HEK293 (cell line): ENCODE results near the gene CASP7.
A peak's percentile ranks its signal among the peaks of the same experiment; 100 is the strongest.

Source experiments
- HOXA7 ChIP-seq: sonication (generic); formaldehyde crosslinking; IDR thresholded peaks from 2 replicates; pipeline ENCODE4 v1.8.1; 2022; ENCODE audit warnings: missing genetic modification reagents, borderline replicate concordance
- HOXC10 ChIP-seq: sonication (generic); formaldehyde crosslinking; IDR thresholded peaks from 2 replicates; pipeline ENCODE4 v1.8.1; 2023; ENCODE audit warnings: mild to moderate bottlenecking, missing genetic modification reagents
- IKZF3 ChIP-seq: fragments of 450-650 bp; IDR thresholded peaks from 2 replicates; pipeline ENCODE4 v1.5.0; 2018; ENCODE audit warnings: missing biosample characterization, mild to moderate bottlenecking, missing genetic modification characterization, moderate library complexity
- KLF10 ChIP-seq: fragments of 450-650 bp; IDR thresholded peaks from 2 replicates; pipeline ENCODE4 v1.5.1; 2018; ENCODE audit warnings: missing biosample characterization, mild to moderate bottlenecking, missing genetic modification characterization
- KLF7 ChIP-seq: fragments of 450-650 bp; formaldehyde crosslinking; IDR thresholded peaks from 2 replicates; pipeline ENCODE4 v1.5.1; 2016; ENCODE audit warnings: missing biosample characterization, missing genetic modification characterization, borderline replicate concordance
- RBAK ChIP-seq: fragments of 450-650 bp; formaldehyde crosslinking; IDR thresholded peaks from 2 replicates; pipeline ENCODE4 v1.5.1; 2016; ENCODE audit warnings: missing biosample characterization, missing genetic modification characterization
- REPIN1 ChIP-seq: fragments of 450-650 bp; formaldehyde crosslinking; IDR thresholded peaks from 2 replicates; pipeline ENCODE4 v1.5.1; 2017; ENCODE audit warnings: missing biosample characterization, missing genetic modification characterization, low read depth
- SCRT2 ChIP-seq: fragments of 450-650 bp; formaldehyde crosslinking; IDR thresholded peaks from 2 replicates; pipeline ENCODE4 v1.5.1; 2016; ENCODE audit warnings: missing biosample characterization, missing genetic modification characterization
- SP3 ChIP-seq: fragments of 450-650 bp; formaldehyde crosslinking; IDR thresholded peaks from 2 replicates; pipeline ENCODE4 v1.5.1; 2016; ENCODE audit warnings: missing biosample characterization, missing genetic modification characterization
- SP7 ChIP-seq: fragments of 450-650 bp; formaldehyde crosslinking; IDR thresholded peaks from 2 replicates; pipeline ENCODE4 v1.5.1; 2016; ENCODE audit warnings: missing biosample characterization, missing genetic modification characterization
- TCF7L2 ChIP-seq: IDR thresholded peaks from 2 replicates; pipeline ENCODE4 v1.6.1; 2011; ENCODE audit warnings: low read depth, mild to moderate bottlenecking, inconsistent platforms, low read length, moderate library complexity, borderline replicate concordance
- WT1 ChIP-seq: fragments of 450-650 bp; formaldehyde crosslinking; IDR thresholded peaks from 2 replicates; pipeline ENCODE4 v1.5.1; 2016; ENCODE audit warnings: missing biosample characterization, missing genetic modification characterization
- YY2 ChIP-seq: fragments of 450-650 bp; formaldehyde crosslinking; IDR thresholded peaks from 2 replicates; pipeline ENCODE4 v1.5.1; 2016; ENCODE audit warnings: missing biosample characterization, missing genetic modification characterization
- ZNF155 ChIP-seq: fragments of 450-650 bp; formaldehyde crosslinking; IDR thresholded peaks from 2 replicates; pipeline ENCODE4 v1.5.1; 2016; ENCODE audit warnings: missing biosample characterization, missing genetic modification characterization
- ZNF221 ChIP-seq: fragments of 450-650 bp; formaldehyde crosslinking; IDR thresholded peaks from 2 replicates; pipeline ENCODE4 v1.5.1; 2017; ENCODE audit warnings: missing biosample characterization, missing genetic modification characterization, borderline replicate concordance
- ZNF223 ChIP-seq: fragments of 450-650 bp; formaldehyde crosslinking; IDR thresholded peaks from 2 replicates; pipeline ENCODE4 v1.5.1; 2016; ENCODE audit warnings: missing biosample characterization, missing genetic modification characterization
- ZNF335 ChIP-seq: fragments of 450-650 bp; formaldehyde crosslinking; conservative IDR thresholded peaks from 2 replicates; pipeline ENCODE4 v1.5.1; 2016; ENCODE audit warnings: missing biosample characterization, missing genetic modification characterization
- ZNF48 ChIP-seq: fragments of 450-650 bp; formaldehyde crosslinking; IDR thresholded peaks from 2 replicates; pipeline ENCODE4 v1.5.1; 2016; ENCODE audit warnings: missing biosample characterization, missing genetic modification characterization
- ZNF514 ChIP-seq: fragments of 450-650 bp; formaldehyde crosslinking; IDR thresholded peaks from 2 replicates; pipeline ENCODE4 v1.5.1; 2016; ENCODE audit warnings: missing biosample characterization, missing genetic modification characterization
- ZNF529 ChIP-seq: fragments of 450-650 bp; formaldehyde crosslinking; IDR thresholded peaks from 2 replicates; pipeline ENCODE4 v1.5.1; 2017; ENCODE audit warnings: missing genetic modification characterization, missing biosample characterization; ENCODE audit not compliant: insufficient replicate concordance
- ZNF530 ChIP-seq: fragments of 450-650 bp; formaldehyde crosslinking; IDR thresholded peaks from 2 replicates; pipeline ENCODE4 v1.5.1; 2016; ENCODE audit warnings: low read depth, missing biosample characterization, missing genetic modification characterization
- ZNF548 ChIP-seq: fragments of 450-650 bp; formaldehyde crosslinking; IDR thresholded peaks from 2 replicates; pipeline ENCODE4 v1.5.1; 2016; ENCODE audit warnings: missing biosample characterization, missing genetic modification characterization
- ZNF549 ChIP-seq: fragments of 450-650 bp; IDR thresholded peaks from 2 replicates; pipeline ENCODE4 v1.5.1; 2018; ENCODE audit warnings: missing biosample characterization, missing genetic modification characterization, mild to moderate bottlenecking, inconsistent platforms, moderate library complexity
- ZNF624 ChIP-seq: fragments of 450-650 bp; formaldehyde crosslinking; IDR thresholded peaks from 2 replicates; pipeline ENCODE4 v1.5.1; 2017; ENCODE audit warnings: missing biosample characterization, missing genetic modification characterization
- ZNF629 ChIP-seq: fragments of 450-650 bp; formaldehyde crosslinking; IDR thresholded peaks from 2 replicates; pipeline ENCODE4 v1.5.1; 2017; ENCODE audit warnings: missing biosample characterization, missing genetic modification characterization
- TF ChIP-seq, protein P1 (sequence below): fragments of 450-650 bp; formaldehyde crosslinking; IDR thresholded peaks from 2 replicates; pipeline ENCODE4 v1.5.1; 2016; ENCODE audit warnings: missing biosample characterization, missing genetic modification characterization, borderline replicate concordance
- TF ChIP-seq, protein P2 (sequence below): fragments of 450-650 bp; formaldehyde crosslinking; IDR thresholded peaks from 2 replicates; pipeline ENCODE4 v1.5.1; 2016; ENCODE audit warnings: missing biosample characterization, missing genetic modification characterization, low read depth
- TF ChIP-seq, protein P3 (sequence below): fragments of 450-650 bp; formaldehyde crosslinking; IDR thresholded peaks from 2 replicates; pipeline ENCODE4 v1.5.1; 2017; ENCODE audit warnings: missing biosample characterization, missing genetic modification characterization
- TF ChIP-seq, protein P4 (sequence below): fragments of 450-650 bp; formaldehyde crosslinking; IDR thresholded peaks from 2 replicates; pipeline ENCODE4 v1.5.1; 2016; ENCODE audit warnings: missing biosample characterization, missing genetic modification characterization
- TF ChIP-seq, protein P5 (sequence below): fragments of 450-650 bp; formaldehyde crosslinking; IDR thresholded peaks from 2 replicates; pipeline ENCODE4 v1.5.1; 2016; ENCODE audit warnings: missing biosample characterization, missing genetic modification characterization

Gene CASP7

DNA sequence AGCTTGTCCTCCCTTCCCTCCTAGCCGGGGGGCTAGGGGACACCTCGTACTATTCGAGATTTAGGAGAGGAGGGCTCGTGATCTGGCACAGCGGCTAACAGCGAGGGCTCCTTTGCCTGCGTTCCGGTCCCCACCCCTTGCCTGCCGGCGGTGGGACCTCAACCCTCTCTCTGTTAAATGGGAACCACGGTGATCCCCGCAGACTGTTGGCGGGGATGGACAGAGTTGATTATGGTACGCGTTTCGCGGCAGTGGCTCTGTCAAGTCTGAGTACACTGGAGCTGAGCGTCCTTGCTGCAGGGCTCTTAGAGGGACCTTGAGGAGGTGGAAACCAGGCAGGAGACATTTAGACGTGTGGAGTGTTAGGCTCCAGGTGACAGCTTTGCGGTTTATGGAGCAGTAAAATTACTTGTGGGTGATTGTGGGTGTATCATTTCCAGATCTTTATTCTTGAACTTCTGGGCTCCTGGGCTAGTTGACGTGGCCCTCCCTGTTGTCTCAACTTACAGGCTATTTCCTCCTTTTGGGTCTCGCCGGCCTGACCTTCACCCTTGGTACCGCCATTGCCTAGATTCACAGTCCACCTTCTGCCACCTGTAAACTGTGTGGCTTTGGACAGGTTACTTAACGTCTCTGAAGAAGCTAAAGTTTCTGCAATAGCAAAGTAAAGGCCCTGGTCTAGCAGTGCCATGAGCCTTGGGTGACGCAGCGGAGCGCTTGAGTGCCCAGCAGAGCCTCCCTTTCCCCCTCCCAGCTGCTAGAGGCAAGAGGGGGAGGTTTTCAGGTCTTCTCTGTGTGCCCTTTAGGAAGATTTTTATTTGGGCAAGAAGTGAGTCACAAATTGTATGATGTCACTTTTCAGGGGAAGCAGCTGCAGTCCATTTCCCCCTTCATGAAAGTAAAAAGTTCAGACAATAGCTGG is 739 bp downstream of the CASP7 start (continued):
- TF ChIP-seq, protein P1, sequence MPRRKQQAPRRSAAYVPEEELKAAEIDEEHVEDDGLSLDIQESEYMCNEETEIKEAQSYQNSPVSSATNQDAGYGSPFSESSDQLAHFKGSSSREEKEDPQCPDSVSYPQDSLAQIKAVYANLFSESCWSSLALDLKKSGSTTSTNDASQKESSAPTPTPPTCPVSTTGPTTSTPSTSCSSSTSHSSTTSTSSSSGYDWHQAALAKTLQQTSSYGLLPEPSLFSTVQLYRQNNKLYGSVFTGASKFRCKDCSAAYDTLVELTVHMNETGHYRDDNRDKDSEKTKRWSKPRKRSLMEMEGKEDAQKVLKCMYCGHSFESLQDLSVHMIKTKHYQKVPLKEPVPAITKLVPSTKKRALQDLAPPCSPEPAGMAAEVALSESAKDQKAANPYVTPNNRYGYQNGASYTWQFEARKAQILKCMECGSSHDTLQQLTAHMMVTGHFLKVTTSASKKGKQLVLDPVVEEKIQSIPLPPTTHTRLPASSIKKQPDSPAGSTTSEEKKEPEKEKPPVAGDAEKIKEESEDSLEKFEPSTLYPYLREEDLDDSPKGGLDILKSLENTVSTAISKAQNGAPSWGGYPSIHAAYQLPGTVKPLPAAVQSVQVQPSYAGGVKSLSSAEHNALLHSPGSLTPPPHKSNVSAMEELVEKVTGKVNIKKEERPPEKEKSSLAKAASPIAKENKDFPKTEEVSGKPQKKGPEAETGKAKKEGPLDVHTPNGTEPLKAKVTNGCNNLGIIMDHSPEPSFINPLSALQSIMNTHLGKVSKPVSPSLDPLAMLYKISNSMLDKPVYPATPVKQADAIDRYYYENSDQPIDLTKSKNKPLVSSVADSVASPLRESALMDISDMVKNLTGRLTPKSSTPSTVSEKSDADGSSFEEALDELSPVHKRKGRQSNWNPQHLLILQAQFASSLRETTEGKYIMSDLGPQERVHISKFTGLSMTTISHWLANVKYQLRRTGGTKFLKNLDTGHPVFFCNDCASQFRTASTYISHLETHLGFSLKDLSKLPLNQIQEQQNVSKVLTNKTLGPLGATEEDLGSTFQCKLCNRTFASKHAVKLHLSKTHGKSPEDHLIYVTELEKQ (tag by site-specific recombination): no peak
- TF ChIP-seq HOXA7: no peak
- TF ChIP-seq YY2: no peak
- TF ChIP-seq SP3 (tag by site-specific recombination): no peak
- no peak for TF ChIP-seq TCF7L2
- no peak for TF ChIP-seq KLF10 (tag by site-specific recombination)
- TF ChIP-seq WT1 (tag by site-specific recombination): no peak; the same call in 1 of the 2 replicates
- TF ChIP-seq ZNF530 (tag by site-specific recombination): no peak
- no peak for TF ChIP-seq REPIN1 (tag by site-specific recombination)
- TF ChIP-seq, protein P2, sequence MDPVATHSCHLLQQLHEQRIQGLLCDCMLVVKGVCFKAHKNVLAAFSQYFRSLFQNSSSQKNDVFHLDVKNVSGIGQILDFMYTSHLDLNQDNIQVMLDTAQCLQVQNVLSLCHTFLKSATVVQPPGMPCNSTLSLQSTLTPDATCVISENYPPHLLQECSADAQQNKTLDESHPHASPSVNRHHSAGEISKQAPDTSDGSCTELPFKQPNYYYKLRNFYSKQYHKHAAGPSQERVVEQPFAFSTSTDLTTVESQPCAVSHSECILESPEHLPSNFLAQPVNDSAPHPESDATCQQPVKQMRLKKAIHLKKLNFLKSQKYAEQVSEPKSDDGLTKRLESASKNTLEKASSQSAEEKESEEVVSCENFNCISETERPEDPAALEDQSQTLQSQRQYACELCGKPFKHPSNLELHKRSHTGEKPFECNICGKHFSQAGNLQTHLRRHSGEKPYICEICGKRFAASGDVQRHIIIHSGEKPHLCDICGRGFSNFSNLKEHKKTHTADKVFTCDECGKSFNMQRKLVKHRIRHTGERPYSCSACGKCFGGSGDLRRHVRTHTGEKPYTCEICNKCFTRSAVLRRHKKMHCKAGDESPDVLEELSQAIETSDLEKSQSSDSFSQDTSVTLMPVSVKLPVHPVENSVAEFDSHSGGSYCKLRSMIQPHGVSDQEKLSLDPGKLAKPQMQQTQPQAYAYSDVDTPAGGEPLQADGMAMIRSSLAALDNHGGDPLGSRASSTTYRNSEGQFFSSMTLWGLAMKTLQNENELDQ (tag by site-specific recombination): no peak
- no peak for TF ChIP-seq ZNF549 (tag by site-specific recombination)
- peak; percentile 87 for TF ChIP-seq ZNF629 (tag by site-specific recombination)
- no peak for TF ChIP-seq RBAK
- TF ChIP-seq, protein P3, sequence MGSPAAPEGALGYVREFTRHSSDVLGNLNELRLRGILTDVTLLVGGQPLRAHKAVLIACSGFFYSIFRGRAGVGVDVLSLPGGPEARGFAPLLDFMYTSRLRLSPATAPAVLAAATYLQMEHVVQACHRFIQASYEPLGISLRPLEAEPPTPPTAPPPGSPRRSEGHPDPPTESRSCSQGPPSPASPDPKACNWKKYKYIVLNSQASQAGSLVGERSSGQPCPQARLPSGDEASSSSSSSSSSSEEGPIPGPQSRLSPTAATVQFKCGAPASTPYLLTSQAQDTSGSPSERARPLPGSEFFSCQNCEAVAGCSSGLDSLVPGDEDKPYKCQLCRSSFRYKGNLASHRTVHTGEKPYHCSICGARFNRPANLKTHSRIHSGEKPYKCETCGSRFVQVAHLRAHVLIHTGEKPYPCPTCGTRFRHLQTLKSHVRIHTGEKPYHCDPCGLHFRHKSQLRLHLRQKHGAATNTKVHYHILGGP (tag by site-specific recombination): no peak
- no peak for TF ChIP-seq ZNF221 (tag by site-specific recombination)
- no peak for TF ChIP-seq SCRT2 (tag by site-specific recombination)
- TF ChIP-seq IKZF3 (tag by site-specific recombination): 0 out of 2 replicates have a peak, but pooled peaks have one; percentile 6
- TF ChIP-seq, protein P4, sequence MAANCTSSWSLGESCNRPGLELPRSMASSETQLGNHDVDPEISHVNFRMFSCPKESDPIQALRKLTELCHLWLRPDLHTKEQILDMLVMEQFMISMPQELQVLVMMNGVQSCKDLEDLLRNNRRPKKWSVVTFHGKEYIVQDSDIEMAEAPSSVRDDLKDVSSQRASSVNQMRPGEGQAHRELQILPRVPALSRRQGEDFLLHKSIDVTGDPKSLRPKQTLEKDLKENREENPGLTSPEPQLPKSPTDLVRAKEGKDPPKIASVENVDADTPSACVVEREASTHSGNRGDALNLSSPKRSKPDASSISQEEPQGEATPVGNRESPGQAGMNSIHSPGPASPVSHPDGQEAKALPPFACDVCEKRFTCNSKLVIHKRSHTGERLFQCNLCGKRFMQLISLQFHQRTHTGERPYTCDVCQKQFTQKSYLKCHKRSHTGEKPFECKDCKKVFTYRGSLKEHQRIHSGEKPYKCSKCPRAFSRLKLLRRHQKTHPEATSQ (tag by site-specific recombination): no peak
- no peak for TF ChIP-seq ZNF155 (tag by site-specific recombination)
- peak; percentile 52; the same call in 1 of the 2 replicates for TF ChIP-seq SP7 (tag by site-specific recombination)
- no peak for TF ChIP-seq KLF7 (tag by site-specific recombination)
- TF ChIP-seq ZNF335 (tag by site-specific recombination): peak; percentile 5
- no peak for TF ChIP-seq ZNF514 (tag by site-specific recombination)
- TF ChIP-seq ZNF624 (tag by site-specific recombination): no peak
- TF ChIP-seq, protein P5, sequence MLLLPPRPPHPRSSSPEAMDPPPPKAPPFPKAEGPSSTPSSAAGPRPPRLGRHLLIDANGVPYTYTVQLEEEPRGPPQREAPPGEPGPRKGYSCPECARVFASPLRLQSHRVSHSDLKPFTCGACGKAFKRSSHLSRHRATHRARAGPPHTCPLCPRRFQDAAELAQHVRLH (tag by site-specific recombination): no peak
- no peak for TF ChIP-seq HOXC10 (CRISPR knock-in tag)
- no peak for TF ChIP-seq ZNF48
- no peak for TF ChIP-seq ZNF529
- no peak for TF ChIP-seq ZNF223 (tag by site-specific recombination)
- TF ChIP-seq ZNF548 (tag by site-specific recombination): no peak
